ENCODE measurements around the gene MOB1B. TPM values are rescaled to one million over a fixed set of nuclear protein-coding genes. Genes with fewer than 3 reads are reported as not detected.

MOB1B gene
- total and polyA plus RNA-seq, 2 experiments from 2014 or later = 7.9 to 30.2 TPM

GRCh38 chr4:70877556-70877955 is 24.6 kb upstream of the MOB1B start:
- H3K9me3 Mint-ChIP-seq = no peaks in the 10 kb centered on the region

More at GRCh38 chr4:70877556-70877955, 24.6 kb upstream of the MOB1B start:
- Histone ChIP-seq H3K27me3 (ENCODE audit: insufficient read depth) (no peaks in the 10 kb centered on the region), H4K20me1 (replicated peaks; ENCODE audit: insufficient read depth) (no peaks in the 10 kb centered on the region), H3K4me2 (no peak overlapping the region), H3K27ac (ENCODE audit: low read depth) (no peak overlapping the region), H3K4me3 (no peak overlapping the region), H3F3A (replicated peaks; ENCODE audit: low read depth) (no peaks in the 10 kb centered on the region), H2AFZ (no peak overlapping the region), H3K36me3 (ENCODE audit: insufficient read depth) (no peaks in the 10 kb centered on the region), H3K9me2 (ENCODE audit: insufficient read depth) (0 out of 2 replicates have a peak, but pooled peaks cover 4% of the 10 kb centered on the region), H3K4me1 (ENCODE audit: insufficient read depth) (no peaks in the 10 kb centered on the region), H3K79me2 (replicated peaks; ENCODE audit: insufficient read depth) (no peaks in the 10 kb centered on the region)
- H3K27ac Mint-ChIP-seq = no peak overlapping the region
- no peak overlapping the region for H3K4me3 Mint-ChIP-seq
- H3K36me3 Mint-ChIP-seq (ENCODE audit: low read depth) = no peaks in the 10 kb centered on the region
- H3K27me3 Mint-ChIP-seq (ENCODE audit: insufficient read depth, low read depth, poor library complexity) = no peaks in the 10 kb centered on the region
- ATAC-seq = no peak
- no peaks in the 10 kb centered on the region for H3K4me1 Mint-ChIP-seq
- TF ChIP-seq EZH2phosphoT487 (IDR thresholded peaks at IDR 0.05; ENCODE audit: unreplicated experiment) (no peak), ETS1 (IDR thresholded peaks at IDR 0.05) (no peak), CTCF (conservative IDR thresholded peaks at IDR 0.05; ENCODE audit: low read depth in 2 of 2) (no peak), EZH2 (IDR thresholded peaks at IDR 0.05; ENCODE audit: low read depth, unreplicated experiment) (no peak), REST (IDR thresholded peaks at IDR 0.05; ENCODE audit: unreplicated experiment) (no peak), CREB1 (CRISPR knock-in tag; IDR thresholded peaks at IDR 0.05; ENCODE audit: low read depth) (no peak), NANOG (IDR thresholded peaks at IDR 0.05; ENCODE audit: borderline replicate concordance) (no peak), ZNF462 (CRISPR knock-in tag; IDR thresholded peaks at IDR 0.05) (no peak), STAT1 (IDR thresholded peaks at IDR 0.05; ENCODE audit: unreplicated experiment) (no peak), POLR2AphosphoS5 (IDR thresholded peaks at IDR 0.05; ENCODE audit: low read depth) (no peak), ZNF114 (CRISPR knock-in tag; IDR thresholded peaks at IDR 0.05) (no peak), ZNF331 (CRISPR knock-in tag; IDR thresholded peaks at IDR 0.05; ENCODE audit: low read depth) (no peak), JUNB (IDR thresholded peaks at IDR 0.05; ENCODE audit: unreplicated experiment) (no peak)
- DNase-seq (ENCODE audit: low spot score) = no peak

Data from GM23338 (cell line).